HG03442 (cell line): ENCODE results near the gene KRTCAP2.

Source experiments
- ATAC-seq: cut with Tn5 transposase; IDR thresholded peaks from one replicate; pipeline ENCODE4 v1.9.1; 2021; ENCODE audit warnings: mild to moderate bottlenecking, moderate library complexity; ENCODE audit not compliant: unreplicated experiment

Gene KRTCAP2

GRCh38 chr1:155120253-155120652, 52.9 kb downstream of the KRTCAP2 start:
- ATAC-seq: no peak
